ENCODE measurements around the gene PALM3. TPM values are rescaled to one million over a fixed set of nuclear protein-coding genes. Genes with fewer than 3 reads are reported as not detected.

The PALM3 gene
- total and polyA plus RNA-seq, 10 of the 15 experiments (the other 5 are each of a cell fraction or from before 2014, with no cell fraction given): 0.07 TPM; not detected in 9

DNA sequence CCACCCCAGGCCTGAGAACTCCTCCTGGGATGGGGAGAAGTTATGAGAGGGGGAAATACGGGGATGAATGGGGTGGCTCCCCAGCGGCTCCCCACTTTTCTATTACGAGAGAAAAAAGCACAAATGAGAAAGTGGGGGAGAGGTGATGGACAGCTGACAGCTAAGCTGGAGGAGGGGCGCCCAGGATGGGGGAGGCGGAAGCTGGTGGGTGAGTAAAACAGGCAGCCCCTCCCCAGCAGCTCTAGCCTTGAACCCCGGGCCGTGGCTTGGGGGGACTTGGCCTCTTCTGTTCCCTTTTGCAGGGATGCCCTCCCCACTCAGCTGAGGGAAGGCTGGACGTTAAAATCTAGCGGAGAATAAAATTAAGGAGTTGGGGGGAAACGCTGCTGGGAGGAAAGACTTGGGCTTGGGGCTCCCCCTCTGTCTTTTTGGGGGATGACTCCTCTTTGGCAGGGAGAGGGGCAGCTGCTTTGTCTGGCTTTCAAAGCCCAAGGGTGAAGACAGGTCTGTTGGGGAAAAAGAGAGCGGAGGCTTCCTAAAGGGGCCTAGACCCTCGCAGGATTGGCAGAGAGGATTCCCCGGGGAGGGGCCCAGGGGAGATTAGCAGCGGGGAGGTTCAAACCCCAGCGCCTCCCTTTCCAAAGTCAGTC is 30.1 kb upstream of the PALM3 start (continued):
- TF ChIP-seq ETV6 (conservative IDR thresholded peaks at IDR 0.05 in 1 of 2, IDR thresholded peaks at IDR 0.05 in 1 of 2; ENCODE audit: borderline replicate concordance in 1 of 2, low read depth in 1 of 2): no peak
- TF ChIP-seq, protein P1, sequence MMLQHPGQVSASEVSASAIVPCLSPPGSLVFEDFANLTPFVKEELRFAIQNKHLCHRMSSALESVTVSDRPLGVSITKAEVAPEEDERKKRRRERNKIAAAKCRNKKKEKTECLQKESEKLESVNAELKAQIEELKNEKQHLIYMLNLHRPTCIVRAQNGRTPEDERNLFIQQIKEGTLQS (IDR thresholded peaks at IDR 0.05; ENCODE audit: borderline replicate concordance, extremely low read depth, low read depth, low read length): no peak
- no peak for TF ChIP-seq YY1 (IDR thresholded peaks at IDR 0.05; ENCODE audit: low read depth, low read length)
- peak; percentile 0; the same call in 1 of the 2 replicates for TF ChIP-seq POLR2A (IDR thresholded peaks at IDR 0.05; ENCODE audit: low read depth, low read length)
- no peak for TF ChIP-seq POLR2AphosphoS2 (IDR thresholded peaks at IDR 0.05; ENCODE audit: low read depth, low read length)
- TF ChIP-seq RUNX3 (IDR thresholded peaks at IDR 0.05; ENCODE audit: low read length): 0 out of 2 replicates have a peak, but pooled peaks have one; percentile 18
- TF ChIP-seq, protein P2, sequence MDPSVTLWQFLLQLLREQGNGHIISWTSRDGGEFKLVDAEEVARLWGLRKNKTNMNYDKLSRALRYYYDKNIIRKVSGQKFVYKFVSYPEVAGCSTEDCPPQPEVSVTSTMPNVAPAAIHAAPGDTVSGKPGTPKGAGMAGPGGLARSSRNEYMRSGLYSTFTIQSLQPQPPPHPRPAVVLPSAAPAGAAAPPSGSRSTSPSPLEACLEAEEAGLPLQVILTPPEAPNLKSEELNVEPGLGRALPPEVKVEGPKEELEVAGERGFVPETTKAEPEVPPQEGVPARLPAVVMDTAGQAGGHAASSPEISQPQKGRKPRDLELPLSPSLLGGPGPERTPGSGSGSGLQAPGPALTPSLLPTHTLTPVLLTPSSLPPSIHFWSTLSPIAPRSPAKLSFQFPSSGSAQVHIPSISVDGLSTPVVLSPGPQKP (IDR thresholded peaks at IDR 0.05; ENCODE audit: low read depth, low read length): no peak
- TF ChIP-seq, protein P3, sequence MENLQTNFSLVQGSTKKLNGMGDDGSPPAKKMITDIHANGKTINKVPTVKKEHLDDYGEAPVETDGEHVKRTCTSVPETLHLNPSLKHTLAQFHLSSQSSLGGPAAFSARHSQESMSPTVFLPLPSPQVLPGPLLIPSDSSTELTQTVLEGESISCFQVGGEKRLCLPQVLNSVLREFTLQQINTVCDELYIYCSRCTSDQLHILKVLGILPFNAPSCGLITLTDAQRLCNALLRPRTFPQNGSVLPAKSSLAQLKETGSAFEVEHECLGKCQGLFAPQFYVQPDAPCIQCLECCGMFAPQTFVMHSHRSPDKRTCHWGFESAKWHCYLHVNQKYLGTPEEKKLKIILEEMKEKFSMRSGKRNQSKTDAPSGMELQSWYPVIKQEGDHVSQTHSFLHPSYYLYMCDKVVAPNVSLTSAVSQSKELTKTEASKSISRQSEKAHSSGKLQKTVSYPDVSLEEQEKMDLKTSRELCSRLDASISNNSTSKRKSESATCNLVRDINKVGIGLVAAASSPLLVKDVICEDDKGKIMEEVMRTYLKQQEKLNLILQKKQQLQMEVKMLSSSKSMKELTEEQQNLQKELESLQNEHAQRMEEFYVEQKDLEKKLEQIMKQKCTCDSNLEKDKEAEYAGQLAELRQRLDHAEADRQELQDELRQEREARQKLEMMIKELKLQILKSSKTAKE (IDR thresholded peaks at IDR 0.05; ENCODE audit: low read depth, poor library complexity, severe bottlenecking): peak; percentile 6
- TF ChIP-seq, protein P4, sequence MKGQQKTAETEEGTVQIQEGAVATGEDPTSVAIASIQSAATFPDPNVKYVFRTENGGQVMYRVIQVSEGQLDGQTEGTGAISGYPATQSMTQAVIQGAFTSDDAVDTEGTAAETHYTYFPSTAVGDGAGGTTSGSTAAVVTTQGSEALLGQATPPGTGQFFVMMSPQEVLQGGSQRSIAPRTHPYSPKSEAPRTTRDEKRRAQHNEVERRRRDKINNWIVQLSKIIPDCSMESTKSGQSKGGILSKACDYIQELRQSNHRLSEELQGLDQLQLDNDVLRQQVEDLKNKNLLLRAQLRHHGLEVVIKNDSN (IDR thresholded peaks at IDR 0.05; ENCODE audit: borderline replicate concordance, extremely low read length, insufficient read depth, low read depth, low read length): no peak
- no peak for TF ChIP-seq RAD21 (IDR thresholded peaks at IDR 0.05; ENCODE audit: insufficient read depth, low read depth, low read length)
- TF ChIP-seq FOXK2 (IDR thresholded peaks at IDR 0.05): no peak
- no peak for TF ChIP-seq SUZ12 (IDR thresholded peaks at IDR 0.05; ENCODE audit: unreplicated experiment)
- TF ChIP-seq IKZF2 (IDR thresholded peaks at IDR 0.05): peak; percentile 13 to 15; a peak in 1 of 4 replicates
- no peak for TF ChIP-seq SMC3 (IDR thresholded peaks at IDR 0.05; ENCODE audit: borderline replicate concordance, low read length)
- 0 out of 2 replicates have a peak, but pooled peaks have one; percentile 13 for TF ChIP-seq MTA3 (IDR thresholded peaks at IDR 0.05; ENCODE audit: borderline replicate concordance, low read length)
- TF ChIP-seq SUPT20H (IDR thresholded peaks at IDR 0.05; ENCODE audit: borderline replicate concordance, control insufficient read depth, low read depth, low read length): no peak
- no peak for TF ChIP-seq BRCA1 (IDR thresholded peaks at IDR 0.05; ENCODE audit: low read depth, low read length)
- peak; percentile 25; the same call in 1 of the 2 replicates for TF ChIP-seq ZBED1 (IDR thresholded peaks at IDR 0.05; ENCODE audit: borderline replicate concordance)
- TF ChIP-seq, protein P5, sequence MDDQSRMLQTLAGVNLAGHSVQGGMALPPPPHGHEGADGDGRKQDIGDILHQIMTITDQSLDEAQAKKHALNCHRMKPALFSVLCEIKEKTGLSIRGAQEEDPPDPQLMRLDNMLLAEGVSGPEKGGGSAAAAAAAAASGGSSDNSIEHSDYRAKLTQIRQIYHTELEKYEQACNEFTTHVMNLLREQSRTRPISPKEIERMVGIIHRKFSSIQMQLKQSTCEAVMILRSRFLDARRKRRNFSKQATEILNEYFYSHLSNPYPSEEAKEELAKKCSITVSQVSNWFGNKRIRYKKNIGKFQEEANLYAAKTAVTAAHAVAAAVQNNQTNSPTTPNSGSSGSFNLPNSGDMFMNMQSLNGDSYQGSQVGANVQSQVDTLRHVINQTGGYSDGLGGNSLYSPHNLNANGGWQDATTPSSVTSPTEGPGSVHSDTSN (IDR thresholded peaks at IDR 0.05; ENCODE audit: insufficient replicate concordance, low read depth, low read length): peak; percentile 89
- peak; percentile 20; the same call in 1 of the 2 replicates for TF ChIP-seq NBN (IDR thresholded peaks at IDR 0.05)
- no peak for TF ChIP-seq NR2C1 (IDR thresholded peaks at IDR 0.05)
- no peak for TF ChIP-seq NR2C2 (IDR thresholded peaks at IDR 0.05; ENCODE audit: borderline replicate concordance, control insufficient read depth, insufficient read length, low read depth)
- no peak for TF ChIP-seq MEF2B (IDR thresholded peaks at IDR 0.05; ENCODE audit: partially characterized antibody, poor library complexity, severe bottlenecking)

Measured in GM12878 (cell line).